Mesendoderm (in vitro differentiated cells): Measurements from ENCODE around the gene SLC39A5.

Experiments
- DNase-seq: peaks from one replicate; pipeline ENCODE4 v3.0.0; 2013
- H2AK5ac ChIP-seq: 2 replicates; pipeline ENCODE4 v1.6.1; 2013; ENCODE audit warnings: low read length, inconsistent platforms
- H2BK120ac ChIP-seq: 2 replicates; pipeline ENCODE4 v1.6.1; 2013; ENCODE audit warnings: low read depth, mild to moderate bottlenecking, low read length, moderate library complexity, mixed read lengths
- H2BK15ac ChIP-seq: replicated peaks from 2 replicates; pipeline ENCODE4 v1.6.1; 2013; ENCODE audit warnings: low read depth, mild to moderate bottlenecking, moderate library complexity
- H2BK5ac ChIP-seq: 2 replicates; pipeline ENCODE4 v1.6.1; 2013; ENCODE audit warnings: low read length, inconsistent platforms
- H3K18ac ChIP-seq: 2 replicates; pipeline ENCODE4 v1.6.1; 2013; ENCODE audit warnings: mild to moderate bottlenecking, low read length, mixed read lengths
- H3K23ac ChIP-seq: one replicate; pipeline ENCODE4 v1.6.1; 2013; ENCODE audit warnings: low read length
- H3K27ac ChIP-seq: 2 replicates; pipeline ENCODE4 v1.5.1; 2013; ENCODE audit warnings: low read depth, mild to moderate bottlenecking, inconsistent platforms, low read length, moderate library complexity
- H3K27me3 ChIP-seq: 2 replicates; pipeline ENCODE4 v1.6.1; 2013; ENCODE audit warnings: low read length, control low read depth, mild to moderate bottlenecking, inconsistent platforms; ENCODE audit not compliant: insufficient read depth, poor library complexity
- H3K36me3 ChIP-seq: 2 replicates; pipeline ENCODE4 v1.6.1; 2013; ENCODE audit warnings: low read length, inconsistent platforms; ENCODE audit not compliant: control insufficient read depth, insufficient read depth
- H3K4ac ChIP-seq: one replicate; pipeline ENCODE4 v1.6.1; 2013; ENCODE audit warnings: low read depth, mild to moderate bottlenecking, low read length, moderate library complexity
- H3K4me1 ChIP-seq: 2 replicates; pipeline ENCODE4 v1.6.1; 2013; ENCODE audit warnings: low read depth, low read length, inconsistent platforms; ENCODE audit not compliant: control insufficient read depth
- H3K4me2 ChIP-seq: 2 replicates; pipeline ENCODE4 v1.6.1; 2013; ENCODE audit warnings: low read length
- H3K4me3 ChIP-seq: 2 replicates; pipeline ENCODE4 v1.5.1; 2013; ENCODE audit warnings: mild to moderate bottlenecking, low read length
- H3K56ac ChIP-seq: one replicate; pipeline ENCODE4 v1.6.1; 2013; ENCODE audit warnings: low read length
- H3K79me1 ChIP-seq: 2 replicates; pipeline ENCODE4 v1.6.1; 2013; ENCODE audit warnings: low read length, inconsistent platforms
- H3K79me2 ChIP-seq: 2 replicates; pipeline ENCODE4 v1.6.1; 2013; ENCODE audit warnings: mild to moderate bottlenecking, low read length; ENCODE audit not compliant: control insufficient read depth, insufficient read depth
- H3K9ac ChIP-seq: 2 replicates; pipeline ENCODE4 v1.6.1; 2013; ENCODE audit warnings: low read length, inconsistent platforms
- H4K5ac ChIP-seq: one replicate; pipeline ENCODE4 v1.6.1; 2013; ENCODE audit warnings: low read length
- H4K8ac ChIP-seq: one replicate; pipeline ENCODE4 v1.6.1; 2013; ENCODE audit warnings: low read depth, mild to moderate bottlenecking, control low read depth, low read length, moderate library complexity
- WGBS: extraction: QIAGEN DNeasy Blood & Tissue Kit; methylation state at CpG from one replicate; pipeline ENCODE4 v1.1.7; 2013; ENCODE audit warnings: low lambda C conversion rate, missing lambda C conversion rate; ENCODE audit not compliant: insufficient coverage; ENCODE audit errors: extremely low coverage; 5-methylcytosine and 5-hydroxymethylcytosine counted together

Gene SLC39A5

GRCh38 chr12:56220611-56221231 is 9.1 kb upstream of the SLC39A5 start:
- no peak overlapping the region for H2BK120ac ChIP-seq
- H2AK5ac ChIP-seq, result peak overlapping the region; percentile 91
- peak overlapping the region; percentile 98 for H3K23ac ChIP-seq
- H3K4me3 ChIP-seq, result peak overlapping the region; percentile 95
- no peak overlapping the region for H3K4ac ChIP-seq
- no peaks in the 10 kb centered on the region for H3K27me3 ChIP-seq
- peak overlapping the region; percentile 84 for H3K27ac ChIP-seq
- H3K4me1 ChIP-seq, result no peaks in the 10 kb centered on the region
- no peak overlapping the region for H4K5ac ChIP-seq
- H2BK5ac ChIP-seq, result peak overlapping the region; percentile 43
- no peak overlapping the region for H4K8ac ChIP-seq
- H3K79me2 ChIP-seq, result peaks cover 14% of the 10 kb centered on the region
- no peak overlapping the region for H3K18ac ChIP-seq
- H3K4me2 ChIP-seq, result peak overlapping the region; percentile 98
- no peak overlapping the region for H2BK15ac ChIP-seq
- no CpG with 5 or more reads among the region's 10 CpGs for WGBS
- H3K79me1 ChIP-seq, result peaks cover 7% of the 10 kb centered on the region
- peak overlapping the region; percentile 92 for H3K9ac ChIP-seq
- H3K36me3 ChIP-seq, result peaks cover 4% of the 10 kb centered on the region
- peak; percentile 56 for DNase-seq
- H3K56ac ChIP-seq, result peak overlapping the region; percentile 94

- Histone ChIP-seq H3K18ac (peak overlapping the region; percentile 23), H3K79me1 (peaks cover 6% of the 10 kb centered on the region), H2BK120ac (no peak overlapping the region), H4K5ac (no peak overlapping the region), H3K9ac (peak overlapping the region; percentile 92), H3K27me3 (no peaks in the 10 kb centered on the region), H3K36me3 (peaks cover 3% of the 10 kb centered on the region), H3K27ac (peak overlapping the region; percentile 84), H3K79me2 (peaks cover 14% of the 10 kb centered on the region), H2BK15ac (no peak overlapping the region), H3K4ac (peak overlapping the region; percentile 28), H3K4me1 (no peaks in the 10 kb centered on the region), H2AK5ac (peak overlapping the region; percentile 91), H3K56ac (peak overlapping the region; percentile 94), H3K4me3 (peak overlapping the region; percentile 95), H4K8ac (no peak overlapping the region), H3K4me2 (peak overlapping the region; percentile 98), H3K23ac (peak overlapping the region; percentile 66), H2BK5ac (peak overlapping the region; percentile 45)
- WGBS, result no CpG with 5 or more reads among the region's 21 CpGs
- DNase-seq, result peak; percentile 87
These were observed 8.6 kb upstream of the SLC39A5 start for GRCh38 chr12:56221232-56221756.

- H3K27ac ChIP-seq, result peak within 1 kb of the TSS; percentile 84
- peak within 1 kb of the TSS; percentile 94 for H3K56ac ChIP-seq
- peak within 1 kb of the TSS; percentile 91 for H2AK5ac ChIP-seq
- no peaks in the 10 kb centered on the region for H3K36me3 ChIP-seq
- H2BK5ac ChIP-seq, result peak within 1 kb of the TSS; percentile 45
- no peak within 1 kb of the TSS for H4K5ac ChIP-seq
- no peak within 1 kb of the TSS for H2BK15ac ChIP-seq
- H2BK120ac ChIP-seq, result no peak within 1 kb of the TSS
- WGBS, result no CpG with 5 or more reads among the region's 42 CpGs
- no peaks in the 10 kb centered on the region for H3K4me1 ChIP-seq
- no peaks in the 10 kb centered on the region for H3K27me3 ChIP-seq
- H3K9ac ChIP-seq, result peak within 1 kb of the TSS; percentile 92
- H3K79me1 ChIP-seq, result peaks cover 3% of the 10 kb centered on the region
- H3K23ac ChIP-seq, result peak within 1 kb of the TSS; percentile 98
- H3K18ac ChIP-seq, result peak within 1 kb of the TSS; percentile 23
- peak within 1 kb of the TSS; percentile 98 for H3K4me2 ChIP-seq
- H3K79me2 ChIP-seq, result peaks cover 12% of the 10 kb centered on the region
- H3K4ac ChIP-seq, result peak within 1 kb of the TSS; percentile 28
- peak; percentile 99 for DNase-seq
- peak within 1 kb of the TSS; percentile 95 for H3K4me3 ChIP-seq
- H4K8ac ChIP-seq, result peak within 1 kb of the TSS; percentile 43
These were observed 7.9 kb upstream of the SLC39A5 start, which contains the start of gene RNF41 for GRCh38 chr12:56221757-56222530. Gene RNF41, minus strand, starts transcription at chr12:56221922. Its CDS starts 7,875 bp downstream, at chr12:56214047.

- H3K27me3 ChIP-seq, result no peaks in the 10 kb centered on the region
- no peak overlapping the region for H2BK120ac ChIP-seq
- DNase-seq, result no peak
- no peak overlapping the region for H2AK5ac ChIP-seq
- H3K79me1 ChIP-seq, result peaks cover 1% of the 10 kb centered on the region
- H3K4ac ChIP-seq, result peak overlapping the region; percentile 11
- no peaks in the 10 kb centered on the region for H3K36me3 ChIP-seq
- WGBS, result no CpG with 5 or more reads among the region's 4 CpGs
- H3K23ac ChIP-seq, result no peak overlapping the region
- peak overlapping the region; percentile 50 for H3K4me2 ChIP-seq
- no peaks in the 10 kb centered on the region for H3K4me1 ChIP-seq
- no peak overlapping the region for H4K5ac ChIP-seq
- peak overlapping the region; percentile 84 for H3K56ac ChIP-seq
- no peak overlapping the region for H3K18ac ChIP-seq
- H3K79me2 ChIP-seq, result peaks cover 10% of the 10 kb centered on the region
- H2BK15ac ChIP-seq, result no peak overlapping the region
- H4K8ac ChIP-seq, result peak overlapping the region; percentile 43
- no peak overlapping the region for H2BK5ac ChIP-seq
- H3K27ac ChIP-seq, result peak overlapping the region; percentile 55
- peak overlapping the region; percentile 6 for H3K4me3 ChIP-seq
- H3K9ac ChIP-seq, result peak overlapping the region; percentile 69
These were observed 7.3 kb upstream of the SLC39A5 start for GRCh38 chr12:56222531-56222895.

- no peak overlapping the region for H2AK5ac ChIP-seq
- peak overlapping the region; percentile 69 for H3K9ac ChIP-seq
- peak overlapping the region; percentile 63 for H3K18ac ChIP-seq
- no peak for DNase-seq
- no peak overlapping the region for H2BK15ac ChIP-seq
- no CpG with 5 or more reads among the region's 15 CpGs for WGBS
- no peaks in the 10 kb centered on the region for H3K79me1 ChIP-seq
- no peaks in the 10 kb centered on the region for H3K27me3 ChIP-seq
- H3K4me2 ChIP-seq, result peak overlapping the region; percentile 4
- peak overlapping the region; percentile 90 for H3K56ac ChIP-seq
- H3K36me3 ChIP-seq, result no peaks in the 10 kb centered on the region
- H3K79me2 ChIP-seq, result peaks cover 10% of the 10 kb centered on the region
- H4K5ac ChIP-seq, result peak overlapping the region; percentile 74
- no peak overlapping the region for H2BK5ac ChIP-seq
- no peaks in the 10 kb centered on the region for H3K4me1 ChIP-seq
- peak overlapping the region; percentile 25 for H3K27ac ChIP-seq
- no peak overlapping the region for H3K23ac ChIP-seq
- no peak overlapping the region for H3K4me3 ChIP-seq
- H4K8ac ChIP-seq, result peak overlapping the region; percentile 15
- H2BK120ac ChIP-seq, result no peak overlapping the region
- no peak overlapping the region for H3K4ac ChIP-seq
These were observed 6.2 kb upstream of the SLC39A5 start for GRCh38 chr12:56223571-56224101.
